ENCODE results near the gene NLRC5.

DNA sequence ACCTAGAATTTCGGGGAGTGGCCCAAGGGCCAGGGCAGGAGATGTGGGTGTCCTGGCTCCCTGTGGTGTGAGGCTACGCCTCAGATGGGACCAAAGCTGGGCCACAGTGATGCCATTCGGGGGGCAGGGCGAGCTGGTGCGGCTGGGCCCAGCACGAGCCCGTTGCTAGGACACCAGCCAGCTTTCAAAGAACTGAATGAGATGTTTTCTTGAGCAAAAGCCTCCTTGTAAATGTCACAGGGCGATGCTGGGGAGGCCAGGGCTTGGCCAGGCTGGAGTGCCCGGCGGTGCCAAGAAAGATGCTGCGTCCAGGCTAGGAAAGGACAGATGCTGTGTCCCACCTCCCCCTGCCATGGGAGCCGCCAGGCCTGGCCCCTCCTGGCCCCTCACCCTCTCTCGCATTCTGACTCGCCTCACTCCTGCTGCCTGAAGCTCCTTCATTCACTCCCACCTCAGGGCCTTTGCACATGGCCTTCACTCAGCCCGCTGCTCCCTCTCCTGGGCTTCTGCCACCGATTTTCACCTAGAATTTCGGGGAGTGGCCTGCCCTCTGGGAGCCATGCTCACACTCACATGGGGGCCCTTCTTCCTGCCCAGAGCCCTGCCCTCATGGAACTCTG, 142.1 kb downstream of the NLRC5 start:
- TF ChIP-seq, protein P1, sequence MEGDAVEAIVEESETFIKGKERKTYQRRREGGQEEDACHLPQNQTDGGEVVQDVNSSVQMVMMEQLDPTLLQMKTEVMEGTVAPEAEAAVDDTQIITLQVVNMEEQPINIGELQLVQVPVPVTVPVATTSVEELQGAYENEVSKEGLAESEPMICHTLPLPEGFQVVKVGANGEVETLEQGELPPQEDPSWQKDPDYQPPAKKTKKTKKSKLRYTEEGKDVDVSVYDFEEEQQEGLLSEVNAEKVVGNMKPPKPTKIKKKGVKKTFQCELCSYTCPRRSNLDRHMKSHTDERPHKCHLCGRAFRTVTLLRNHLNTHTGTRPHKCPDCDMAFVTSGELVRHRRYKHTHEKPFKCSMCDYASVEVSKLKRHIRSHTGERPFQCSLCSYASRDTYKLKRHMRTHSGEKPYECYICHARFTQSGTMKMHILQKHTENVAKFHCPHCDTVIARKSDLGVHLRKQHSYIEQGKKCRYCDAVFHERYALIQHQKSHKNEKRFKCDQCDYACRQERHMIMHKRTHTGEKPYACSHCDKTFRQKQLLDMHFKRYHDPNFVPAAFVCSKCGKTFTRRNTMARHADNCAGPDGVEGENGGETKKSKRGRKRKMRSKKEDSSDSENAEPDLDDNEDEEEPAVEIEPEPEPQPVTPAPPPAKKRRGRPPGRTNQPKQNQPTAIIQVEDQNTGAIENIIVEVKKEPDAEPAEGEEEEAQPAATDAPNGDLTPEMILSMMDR (IDR thresholded peaks at IDR 0.05), result no peak
- no peak for TF ChIP-seq POLR2A (IDR thresholded peaks at IDR 0.05)

Measured in body of pancreas (tissue), 4 donors.